Gastrocnemius medialis (tissue), 4 donors: ENCODE results near the gene WDR37. TPM values are rescaled to one million over a fixed set of nuclear protein-coding genes. Genes with fewer than 3 reads are reported as not detected.
A peak's percentile ranks its signal among the peaks of the same experiment; 100 is the strongest.
"Not testable (repeated sequence)": the region's sequence is repeated elsewhere in the genome, so short reads cannot be mapped to it uniquely, and the experiment has no call there.

Experiments
- ATAC-seq, 2 donors: fragments of 150-250 bp; one replicate each; pipeline ENCODE4 v1.9.1; 2016
- DNase-seq, 2 donors: peaks; one replicate each; pipeline ENCODE4 v3.0.0-alpha.2; 2019
- H3K27ac ChIP-seq, 4 donors: fragments of 200-600 bp; sonication (generic); 1 replicate in 1 of 4; 2 replicates in 3 of 4; pipeline ENCODE4 v1.5.1; 2016 to 2018; ENCODE audit warnings: mild to moderate bottlenecking in 2 of 4, moderate library complexity in 1 of 4
- H3K27me3 ChIP-seq, 3 donors: fragments of 200-600 bp; sonication (generic) in 2 of 3; 1 replicate in 1 of 3; 2 replicates in 2 of 3; pipeline versions ENCODE4 v1.5.1 to v1.6.0; 2016 to 2019; ENCODE audit warnings: mild to moderate bottlenecking in 1 of 3, moderate library complexity in 1 of 3
- H3K36me3 ChIP-seq, 2 donors: fragments of 200-600 bp; sonication (generic) in 1 of 2; one replicate each; pipeline ENCODE4 v1.5.1; 2017 to 2018
- H3K4me1 ChIP-seq, 2 donors: fragments of 200-600 bp; sonication (generic) in 1 of 2; one replicate each; pipeline ENCODE4 v1.5.1; 2016 to 2017; ENCODE audit warnings: mild to moderate bottlenecking in 2 of 2
- H3K4me3 ChIP-seq, 4 donors: fragments of 200-600 bp; sonication (generic) in 3 of 4; 1 replicate in 1 of 4; 2 replicates in 3 of 4; pipeline ENCODE4 v1.5.1; 2016 to 2019; ENCODE audit warnings: mild to moderate bottlenecking in 2 of 4
- H3K9me3 ChIP-seq, 3 donors: fragments of 200-600 bp; sonication (generic) in 2 of 3; 1 replicate in 1 of 3; 2 replicates in 2 of 3; pipeline ENCODE4 v1.5.1; 2016 to 2019
- POLR2A ChIP-seq, 2 donors: fragments of 450-650 bp; IDR thresholded peaks; one replicate each; pipeline ENCODE4 v1.6.1; 2017; ENCODE audit warnings: antibody characterized with exemption in 2 of 2, mild to moderate bottlenecking in 2 of 2, moderate library complexity in 2 of 2
- in situ Hi-C, 4 donors: fragments of 200-750 bp; cut with MboI; loops; one replicate each; pipeline versions ENCODE4 v1.15.0 to v1.8.0; 2017; ENCODE audit warnings: low sequenced_read_pairs in 4 of 4
- intact Hi-C: fragments of 100-400 bp; cut with DNase I; formaldehyde crosslinking; loops from one replicate; pipeline ENCODE4 v1.15.1; 2023; ENCODE audit warnings: low total_unique reads
- total RNA-seq, 4 donors: library from RNA; depleted of rRNA; stranded (reverse); fragments of >200 nt; gene quantifications; one replicate each; pipeline versions ENCODE4 v1.1.0 to v1.2.3, GENCODE V29; 2016
- TF ChIP-seq, protein P1 (sequence below), 5 experiments: fragments of 450-650 bp in 3 of 5; fragments of 200-600 bp in 2 of 5; sonication (generic) in 2 of 5; IDR thresholded peaks in 4 of 5; conservative IDR thresholded peaks in 1 of 5; 1 replicate in 4 of 5; 2 replicates in 1 of 5; pipeline ENCODE4 v1.5.1; 2016 to 2019; ENCODE audit warnings: antibody characterized with exemption in 5 of 5, mild to moderate bottlenecking in 3 of 5, moderate library complexity in 3 of 5

The WDR37 gene
- total RNA-seq, 4 donors from 2014 or later, result 18.4 to 26.2 (median 23.2) TPM

DNA sequence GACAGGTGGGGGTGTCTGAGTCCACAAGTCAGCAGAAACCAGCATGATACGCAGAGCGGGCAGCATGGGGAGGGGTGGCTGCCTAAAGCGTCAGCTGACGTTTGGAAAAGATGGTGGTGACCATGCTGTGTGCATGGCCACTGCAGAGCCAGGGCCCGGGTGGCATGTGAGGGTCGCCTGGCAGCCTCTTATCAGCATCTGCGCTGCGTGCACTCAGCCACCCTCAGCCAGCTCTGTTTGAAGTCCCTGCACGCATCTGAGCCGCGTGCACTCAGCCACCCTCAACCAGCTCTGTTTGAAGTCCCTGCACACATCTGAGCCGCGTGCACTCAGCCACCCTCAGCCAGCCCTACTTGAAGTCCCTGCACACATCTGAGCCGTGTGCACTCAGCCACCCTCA is 61.5 kb downstream of the WDR37 start:
- no peak for ATAC-seq
- in situ Hi-C loops (no loop called here), intact Hi-C loops (no loop called here)
- Histone ChIP-seq H3K4me3 (no peak overlapping the region), H3K4me1 (peaks cover 11 to 14% of the 10 kb centered on the region in 2 donors), H3K27me3 (no peaks in the 10 kb centered on the region), H3K9me3 (no peaks in the 10 kb centered on the region), H3K36me3 (peaks cover 0 to 59% of the 10 kb centered on the region in 2 donors), H3K27ac (no peak overlapping the region)
- no peak for TF ChIP-seq POLR2A (IDR thresholded peaks at IDR 0.05)
- TF ChIP-seq, protein P1, sequence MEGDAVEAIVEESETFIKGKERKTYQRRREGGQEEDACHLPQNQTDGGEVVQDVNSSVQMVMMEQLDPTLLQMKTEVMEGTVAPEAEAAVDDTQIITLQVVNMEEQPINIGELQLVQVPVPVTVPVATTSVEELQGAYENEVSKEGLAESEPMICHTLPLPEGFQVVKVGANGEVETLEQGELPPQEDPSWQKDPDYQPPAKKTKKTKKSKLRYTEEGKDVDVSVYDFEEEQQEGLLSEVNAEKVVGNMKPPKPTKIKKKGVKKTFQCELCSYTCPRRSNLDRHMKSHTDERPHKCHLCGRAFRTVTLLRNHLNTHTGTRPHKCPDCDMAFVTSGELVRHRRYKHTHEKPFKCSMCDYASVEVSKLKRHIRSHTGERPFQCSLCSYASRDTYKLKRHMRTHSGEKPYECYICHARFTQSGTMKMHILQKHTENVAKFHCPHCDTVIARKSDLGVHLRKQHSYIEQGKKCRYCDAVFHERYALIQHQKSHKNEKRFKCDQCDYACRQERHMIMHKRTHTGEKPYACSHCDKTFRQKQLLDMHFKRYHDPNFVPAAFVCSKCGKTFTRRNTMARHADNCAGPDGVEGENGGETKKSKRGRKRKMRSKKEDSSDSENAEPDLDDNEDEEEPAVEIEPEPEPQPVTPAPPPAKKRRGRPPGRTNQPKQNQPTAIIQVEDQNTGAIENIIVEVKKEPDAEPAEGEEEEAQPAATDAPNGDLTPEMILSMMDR (IDR thresholded peaks at IDR 0.05 in 4 of 5, conservative IDR thresholded peaks at IDR 0.05 in 1 of 5), result no peak
- DNase-seq, result no peak

DNA sequence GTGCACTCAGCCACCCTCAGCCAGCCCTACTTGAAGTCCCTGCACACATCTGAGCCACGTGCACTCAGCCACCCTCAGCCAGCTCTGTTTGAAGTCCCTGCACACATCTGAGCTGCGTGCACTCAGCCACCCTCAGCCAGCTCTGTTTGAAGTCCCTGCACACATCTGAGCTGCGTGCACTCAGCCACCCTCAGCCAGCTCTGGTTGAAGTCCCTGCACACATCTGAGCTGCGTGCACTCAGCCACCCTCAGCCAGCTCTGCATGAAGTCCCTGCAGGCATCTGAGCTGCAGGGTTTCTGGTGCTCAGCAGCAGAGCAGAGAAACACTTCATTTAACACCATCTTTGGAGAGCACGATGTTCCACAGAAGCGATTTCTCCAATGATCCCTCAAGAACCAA is 62.1 kb downstream of the WDR37 start:
- H3K4me3 ChIP-seq, H3K27me3 ChIP-seq, intact Hi-C loops, H3K27ac ChIP-seq, in situ Hi-C loops, ATAC-seq, DNase-seq, H3K9me3 ChIP-seq: not testable (repeated sequence)
- H3K4me1 ChIP-seq, result peaks cover 11 to 14% of the 10 kb centered on the region in 2 donors
- peaks cover 0 to 60% of the 10 kb centered on the region in 2 donors for H3K36me3 ChIP-seq

DNA sequence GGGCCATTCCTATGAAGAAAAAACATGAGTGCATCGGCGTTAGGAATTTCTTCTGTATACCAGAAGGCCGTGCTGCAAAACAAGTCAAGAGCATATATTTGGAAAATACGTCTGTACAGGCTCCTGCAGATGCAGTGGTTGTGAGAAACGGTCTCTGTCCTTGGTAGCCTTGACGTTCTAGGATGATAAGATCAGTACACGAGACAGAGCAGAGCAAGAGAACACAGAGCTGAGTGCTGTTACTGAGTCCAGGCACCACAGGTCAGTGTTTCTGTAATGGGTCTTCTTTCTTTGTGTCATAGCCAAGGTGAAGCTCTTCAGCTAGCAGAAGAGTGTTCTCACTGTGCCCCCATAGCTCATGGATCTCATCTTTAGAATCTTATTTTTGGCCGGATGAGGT is 62.8 kb downstream of the WDR37 start:
- TF ChIP-seq, protein P1 (IDR thresholded peaks at IDR 0.05 in 4 of 5, conservative IDR thresholded peaks at IDR 0.05 in 1 of 5), result no peak
- no peak for TF ChIP-seq POLR2A (IDR thresholded peaks at IDR 0.05)
- no peak for ATAC-seq
- no peak overlapping the region for H3K4me3 ChIP-seq
- in situ Hi-C loops (no loop called here), intact Hi-C loops (no loop called here)
- peaks cover 11 to 14% of the 10 kb centered on the region in 2 donors for H3K4me1 ChIP-seq
- DNase-seq, result no peak
- no peaks in the 10 kb centered on the region for H3K27me3 ChIP-seq
- peaks cover 0 to 64% of the 10 kb centered on the region in 2 donors for H3K36me3 ChIP-seq
- H3K27ac ChIP-seq, result peak overlapping the region in 1 of 4 donors; percentile 13
- H3K9me3 ChIP-seq, result no peaks in the 10 kb centered on the region

DNA sequence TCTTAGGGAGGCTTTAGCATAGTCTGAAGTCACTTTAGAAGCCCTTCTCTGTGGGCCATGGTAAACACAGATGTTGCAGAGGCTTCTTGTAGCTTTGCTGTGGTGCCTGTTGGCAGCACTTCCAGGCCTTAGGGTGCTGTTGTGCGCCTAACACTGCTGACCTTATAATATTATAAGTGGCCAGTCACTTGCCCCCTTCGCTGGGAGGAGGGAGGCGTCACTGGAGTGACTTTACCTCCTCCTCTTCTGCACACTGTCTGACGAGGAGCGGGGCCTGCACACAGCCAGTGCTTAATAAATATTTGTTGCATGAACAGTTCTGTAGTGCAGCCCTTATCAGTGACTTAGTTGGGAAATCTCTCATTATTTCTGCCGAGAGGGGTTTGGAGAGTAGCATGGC is 63.3 kb downstream of the WDR37 start:
- no peaks in the 10 kb centered on the region for H3K27me3 ChIP-seq
- H3K4me3 ChIP-seq, result no peak overlapping the region
- TF ChIP-seq, protein P1 (IDR thresholded peaks at IDR 0.05 in 4 of 5, conservative IDR thresholded peaks at IDR 0.05 in 1 of 5), result no peak
- TF ChIP-seq POLR2A (IDR thresholded peaks at IDR 0.05), result no peak
- in situ Hi-C loops, result no loop called here
- no peak for DNase-seq
- ATAC-seq, result no peak
- H3K27ac ChIP-seq, result peak overlapping the region in 1 of 4 donors; percentile 13
- intact Hi-C loops, result no loop called here
- H3K9me3 ChIP-seq, result no peaks in the 10 kb centered on the region
- H3K36me3 ChIP-seq, result peaks cover 0 to 69% of the 10 kb centered on the region in 2 donors
- H3K4me1 ChIP-seq, result peaks cover 11 to 14% of the 10 kb centered on the region in 2 donors

DNA sequence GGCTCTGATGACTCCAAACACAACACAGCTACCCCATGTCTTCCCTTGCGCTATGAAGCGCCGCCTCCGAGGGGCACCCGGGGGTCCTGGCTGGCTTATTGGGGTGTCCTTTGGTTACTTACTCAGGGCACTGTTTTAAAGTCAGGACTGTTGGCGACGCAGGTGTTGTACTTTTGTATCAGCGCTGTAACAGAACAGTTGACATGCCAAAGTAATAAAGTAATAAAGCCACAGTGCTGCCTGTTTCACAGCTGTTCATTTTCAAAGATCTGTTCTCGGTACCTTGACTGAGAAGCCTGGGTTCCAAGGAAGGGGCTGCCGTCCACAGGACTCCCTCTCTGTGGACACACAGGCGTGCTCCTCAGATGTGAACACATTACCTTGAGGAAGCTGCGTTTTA is 64.1 kb downstream of the WDR37 start:
- no peak overlapping the region for H3K4me3 ChIP-seq
- intact Hi-C loops (no loop called here), in situ Hi-C loops (no loop called here)
- no peaks in the 10 kb centered on the region for H3K9me3 ChIP-seq
- no peaks in the 10 kb centered on the region for H3K27me3 ChIP-seq
- peaks cover 0 to 77% of the 10 kb centered on the region in 2 donors for H3K36me3 ChIP-seq
- no peak for TF ChIP-seq POLR2A (IDR thresholded peaks at IDR 0.05)
- TF ChIP-seq, protein P1 (IDR thresholded peaks at IDR 0.05 in 4 of 5, conservative IDR thresholded peaks at IDR 0.05 in 1 of 5), result no peak
- DNase-seq (no peak), ATAC-seq (peak; percentile 26 to 29)
- H3K27ac ChIP-seq, result peak overlapping the region in 1 of 4 donors; percentile 52
- H3K4me1 ChIP-seq, result peaks cover 3 to 7% of the 10 kb centered on the region in 2 donors
